Measurements from ENCODE around the gene KPNA5. TPM values are rescaled to one million over a fixed set of nuclear protein-coding genes. Genes with fewer than 3 reads are reported as not detected.

Gene KPNA5
- total and polyA plus RNA-seq, 9 of the 15 experiments (the other 6 are each of a cell fraction or from before 2014, with no cell fraction given): 3.2 to 10.3 (median 6.5) TPM

DNA sequence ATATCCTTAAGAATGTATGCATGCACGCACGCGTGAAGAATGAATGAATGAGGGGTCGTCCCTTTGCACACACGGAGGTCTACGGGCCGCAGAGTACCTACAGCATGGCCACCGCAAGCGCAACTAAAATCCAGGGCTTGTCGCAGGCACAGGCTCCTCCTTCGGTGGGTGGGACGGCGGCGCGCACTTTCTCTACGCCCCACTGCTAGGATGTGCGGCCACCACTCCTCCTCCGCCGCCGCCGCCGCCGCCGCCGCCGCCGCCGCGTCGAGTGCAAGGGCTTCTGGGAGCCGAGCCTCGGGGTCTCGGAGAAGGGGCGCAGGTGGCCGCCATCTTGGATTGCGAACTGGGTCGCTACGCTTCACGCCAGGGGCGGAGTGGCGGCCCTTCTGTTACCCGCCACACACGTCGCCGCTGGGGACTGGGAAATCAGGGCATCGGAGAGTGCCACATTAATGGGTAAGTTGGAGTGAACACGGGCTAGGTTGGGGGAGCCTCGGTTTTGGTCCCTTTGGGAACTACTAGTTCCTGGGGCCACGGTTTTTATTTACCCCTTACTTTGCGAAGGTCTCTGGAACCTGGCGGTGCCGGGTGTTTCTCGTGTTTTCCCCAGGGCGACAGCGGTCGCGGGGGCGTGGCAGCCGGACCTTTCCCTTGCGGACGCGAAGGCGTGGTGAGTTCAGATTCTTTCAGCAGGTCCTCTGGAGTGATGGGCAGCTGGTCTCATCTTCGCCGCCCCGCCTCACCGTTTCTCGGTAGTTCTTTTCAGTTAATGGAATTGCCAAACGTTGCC is at the start of gene KPNA5 (continued):
- TF ChIP-seq HBP1 (CRISPR knock-in tag; IDR thresholded peaks at IDR 0.05) (no peak), SAP30 (IDR thresholded peaks at IDR 0.05; ENCODE audit: borderline replicate concordance, insufficient read depth, low read depth, low read length, poor library complexity, severe bottlenecking) (peak; percentile 74), ZSCAN29 (IDR thresholded peaks at IDR 0.05) (no peak), IFI16 (CRISPR knock-in tag; IDR thresholded peaks at IDR 0.05) (no peak), GABPB2 (CRISPR knock-in tag; conservative IDR thresholded peaks at IDR 0.05) (no peak), MCM3 (IDR thresholded peaks at IDR 0.05) (no peak), MTA3 (IDR thresholded peaks at IDR 0.05; ENCODE audit: borderline replicate concordance) (peak; percentile 69; the same call in 1 of the 2 replicates), SIN3B (IDR thresholded peaks at IDR 0.05; ENCODE audit: low read depth) (peak; percentile 21; the same call in 1 of the 2 replicates), HSF4 (CRISPR knock-in tag; IDR thresholded peaks at IDR 0.05; ENCODE audit: borderline replicate concordance) (no peak), NBN (IDR thresholded peaks at IDR 0.05; ENCODE audit: low read depth) (0 out of 2 replicates have a peak, but pooled peaks have one; percentile 15), POLR2G (IDR thresholded peaks at IDR 0.05; ENCODE audit: low read depth, low read length) (peak; percentile 95)
- TF ChIP-seq, protein P1, sequence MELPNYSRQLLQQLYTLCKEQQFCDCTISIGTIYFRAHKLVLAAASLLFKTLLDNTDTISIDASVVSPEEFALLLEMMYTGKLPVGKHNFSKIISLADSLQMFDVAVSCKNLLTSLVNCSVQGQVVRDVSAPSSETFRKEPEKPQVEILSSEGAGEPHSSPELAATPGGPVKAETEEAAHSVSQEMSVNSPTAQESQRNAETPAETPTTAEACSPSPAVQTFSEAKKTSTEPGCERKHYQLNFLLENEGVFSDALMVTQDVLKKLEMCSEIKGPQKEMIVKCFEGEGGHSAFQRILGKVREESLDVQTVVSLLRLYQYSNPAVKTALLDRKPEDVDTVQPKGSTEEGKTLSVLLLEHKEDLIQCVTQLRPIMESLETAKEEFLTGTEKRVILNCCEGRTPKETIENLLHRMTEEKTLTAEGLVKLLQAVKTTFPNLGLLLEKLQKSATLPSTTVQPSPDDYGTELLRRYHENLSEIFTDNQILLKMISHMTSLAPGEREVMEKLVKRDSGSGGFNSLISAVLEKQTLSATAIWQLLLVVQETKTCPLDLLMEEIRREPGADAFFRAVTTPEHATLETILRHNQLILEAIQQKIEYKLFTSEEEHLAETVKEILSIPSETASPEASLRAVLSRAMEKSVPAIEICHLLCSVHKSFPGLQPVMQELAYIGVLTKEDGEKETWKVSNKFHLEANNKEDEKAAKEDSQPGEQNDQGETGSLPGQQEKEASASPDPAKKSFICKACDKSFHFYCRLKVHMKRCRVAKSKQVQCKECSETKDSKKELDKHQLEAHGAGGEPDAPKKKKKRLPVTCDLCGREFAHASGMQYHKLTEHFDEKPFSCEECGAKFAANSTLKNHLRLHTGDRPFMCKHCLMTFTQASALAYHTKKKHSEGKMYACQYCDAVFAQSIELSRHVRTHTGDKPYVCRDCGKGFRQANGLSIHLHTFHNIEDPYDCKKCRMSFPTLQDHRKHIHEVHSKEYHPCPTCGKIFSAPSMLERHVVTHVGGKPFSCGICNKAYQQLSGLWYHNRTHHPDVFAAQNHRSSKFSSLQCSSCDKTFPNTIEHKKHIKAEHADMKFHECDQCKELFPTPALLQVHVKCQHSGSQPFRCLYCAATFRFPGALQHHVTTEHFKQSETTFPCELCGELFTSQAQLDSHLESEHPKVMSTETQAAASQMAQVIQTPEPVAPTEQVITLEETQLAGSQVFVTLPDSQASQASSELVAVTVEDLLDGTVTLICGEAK (IDR thresholded peaks at IDR 0.05): no peak
- TF ChIP-seq, protein P1 (CRISPR knock-in tag; IDR thresholded peaks at IDR 0.05): no peak
- TF ChIP-seq, protein P2, sequence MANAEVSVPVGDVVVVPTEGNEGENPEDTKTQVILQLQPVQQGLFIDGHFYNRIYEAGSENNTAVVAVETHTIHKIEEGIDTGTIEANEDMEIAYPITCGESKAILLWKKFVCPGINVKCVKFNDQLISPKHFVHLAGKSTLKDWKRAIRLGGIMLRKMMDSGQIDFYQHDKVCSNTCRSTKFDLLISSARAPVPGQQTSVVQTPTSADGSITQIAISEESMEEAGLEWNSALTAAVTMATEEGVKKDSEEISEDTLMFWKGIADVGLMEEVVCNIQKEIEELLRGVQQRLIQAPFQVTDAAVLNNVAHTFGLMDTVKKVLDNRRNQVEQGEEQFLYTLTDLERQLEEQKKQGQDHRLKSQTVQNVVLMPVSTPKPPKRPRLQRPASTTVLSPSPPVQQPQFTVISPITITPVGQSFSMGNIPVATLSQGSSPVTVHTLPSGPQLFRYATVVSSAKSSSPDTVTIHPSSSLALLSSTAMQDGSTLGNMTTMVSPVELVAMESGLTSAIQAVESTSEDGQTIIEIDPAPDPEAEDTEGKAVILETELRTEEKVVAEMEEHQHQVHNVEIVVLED (CRISPR knock-in tag; IDR thresholded peaks at IDR 0.05): peak; percentile 88
- TF ChIP-seq, protein P3, sequence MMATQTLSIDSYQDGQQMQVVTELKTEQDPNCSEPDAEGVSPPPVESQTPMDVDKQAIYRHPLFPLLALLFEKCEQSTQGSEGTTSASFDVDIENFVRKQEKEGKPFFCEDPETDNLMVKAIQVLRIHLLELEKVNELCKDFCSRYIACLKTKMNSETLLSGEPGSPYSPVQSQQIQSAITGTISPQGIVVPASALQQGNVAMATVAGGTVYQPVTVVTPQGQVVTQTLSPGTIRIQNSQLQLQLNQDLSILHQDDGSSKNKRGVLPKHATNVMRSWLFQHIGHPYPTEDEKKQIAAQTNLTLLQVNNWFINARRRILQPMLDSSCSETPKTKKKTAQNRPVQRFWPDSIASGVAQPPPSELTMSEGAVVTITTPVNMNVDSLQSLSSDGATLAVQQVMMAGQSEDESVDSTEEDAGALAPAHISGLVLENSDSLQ (IDR thresholded peaks at IDR 0.05): peak; percentile 91
